ENCODE results near the gene PCDH9.

Gene PCDH9

GRCh38 chr13:67091603-67092002, 138.5 kb downstream of the PCDH9 start:
- DNase-seq (ENCODE audit: low read depth in 1 of 2, low spot score in 1 of 2): no peak

GRCh38 chr13:67090856-67091255, 139.3 kb downstream of the PCDH9 start:
- no peak for DNase-seq (ENCODE audit: low read depth in 1 of 2, low spot score in 1 of 2)

GRCh38 chr13:67087527-67087926, 142.6 kb downstream of the PCDH9 start:
- no peak for DNase-seq (ENCODE audit: low read depth in 1 of 2, low spot score in 1 of 2)

GRCh38 chr13:67086260-67086659, 143.9 kb downstream of the PCDH9 start:
- no peak for DNase-seq (ENCODE audit: low read depth in 1 of 2, low spot score in 1 of 2)

GRCh38 chr13:67084066-67084465, 146.1 kb downstream of the PCDH9 start:
- no peak for DNase-seq (ENCODE audit: low read depth in 1 of 2, low spot score in 1 of 2)

GRCh38 chr13:67083519-67083918, 146.6 kb downstream of the PCDH9 start:
- no peak for DNase-seq (ENCODE audit: low read depth in 1 of 2, low spot score in 1 of 2)

GRCh38 chr13:67080351-67080750, 149.8 kb downstream of the PCDH9 start:
- no peak for DNase-seq (ENCODE audit: low read depth in 1 of 2, low spot score in 1 of 2)

- no peak for DNase-seq (ENCODE audit: low read depth in 1 of 2, low spot score in 1 of 2)
These were observed 152.1 kb downstream of the PCDH9 start for GRCh38 chr13:67078062-67078461.

- DNase-seq (ENCODE audit: low read depth in 1 of 2, low spot score in 1 of 2): no peak
These were observed 153.0 kb downstream of the PCDH9 start for GRCh38 chr13:67077132-67077531.

GRCh38 chr13:67076378-67076777, 153.8 kb downstream of the PCDH9 start:
- no peak for DNase-seq (ENCODE audit: low read depth in 1 of 2, low spot score in 1 of 2)

- DNase-seq (ENCODE audit: low read depth in 1 of 2, low spot score in 1 of 2): no peak
These were observed 154.9 kb downstream of the PCDH9 start for GRCh38 chr13:67075239-67075638.

- DNase-seq (ENCODE audit: low read depth in 1 of 2, low spot score in 1 of 2): no peak
These were observed 158.1 kb downstream of the PCDH9 start for GRCh38 chr13:67071918-67072598.

- no peak for DNase-seq (ENCODE audit: low read depth in 1 of 2, low spot score in 1 of 2)
These were observed 159.8 kb downstream of the PCDH9 start for GRCh38 chr13:67070306-67070705.

GRCh38 chr13:67069117-67069767, 160.9 kb downstream of the PCDH9 start:
- no peak for DNase-seq (ENCODE audit: low read depth in 1 of 2, low spot score in 1 of 2)

- no peak for DNase-seq (ENCODE audit: low read depth in 1 of 2, low spot score in 1 of 2)
These were observed 165.2 kb downstream of the PCDH9 start for GRCh38 chr13:67064920-67065319.

GRCh38 chr13:67063036-67063435, 167.1 kb downstream of the PCDH9 start:
- DNase-seq (ENCODE audit: low read depth in 1 of 2, low spot score in 1 of 2): no peak

GRCh38 chr13:67062160-67062559, 168.0 kb downstream of the PCDH9 start:
- DNase-seq (ENCODE audit: low read depth in 1 of 2, low spot score in 1 of 2): no peak

GRCh38 chr13:67061750-67062149, 168.4 kb downstream of the PCDH9 start:
- DNase-seq (ENCODE audit: low read depth in 1 of 2, low spot score in 1 of 2): no peak

GRCh38 chr13:67052550-67053490, 177.3 kb downstream of the PCDH9 start:
- DNase-seq (ENCODE audit: low read depth in 1 of 2, low spot score in 1 of 2): no peak

- DNase-seq (ENCODE audit: low read depth in 1 of 2, low spot score in 1 of 2): no peak
These were observed 180.4 kb downstream of the PCDH9 start for GRCh38 chr13:67049744-67050143.

- DNase-seq (ENCODE audit: low read depth in 1 of 2, low spot score in 1 of 2): no peak
These were observed 181.3 kb downstream of the PCDH9 start for GRCh38 chr13:67048821-67049150.
